ENCODE results near the gene SBNO2. TPM values are rescaled to one million over a fixed set of nuclear protein-coding genes. Genes with fewer than 3 reads are reported as not detected.

The SBNO2 gene
- total RNA-seq, 6 donors from 2014 or later = 44.8 to 159 (median 106) TPM

GRCh38 chr19:1079566-1080111 is 94.4 kb downstream of the SBNO2 start:
- Histone ChIP-seq H3K36me3 (peaks cover 5 to 65% (median 56%) of the 10 kb centered on the region in 4 donors), H3K4me1 (peaks cover 35 to 60% (median 42%) of the 10 kb centered on the region in 4 donors), H3K27ac (no peak overlapping the region), H3K9me3 (no peaks in the 10 kb centered on the region), H3K4me3 (no peak overlapping the region), H3K27me3 (no peaks in the 10 kb centered on the region)
- 91 to 93% methylated on average over 25 to 42 of the region's 45 CpGs for WGBS, 2 donors
- TF ChIP-seq POLR2AphosphoS5 (IDR thresholded peaks at IDR 0.05) (no peak), CTCF (IDR thresholded peaks at IDR 0.05) (no peak), POLR2A (IDR thresholded peaks at IDR 0.05) (no peak), EP300 (IDR thresholded peaks at IDR 0.05) (no peak)
- ATAC-seq (ENCODE audit: low FRiP score in 2 of 2) = no peak
- peak in 1 of 2 donors; percentile 87 for DNase-seq

GRCh38 chr19:1076951-1077350 is 97.1 kb downstream of the SBNO2 start:
- H3K9me3 ChIP-seq = no peaks in the 10 kb centered on the region
- 32 to 44% methylated on average over 14 to 16 of the region's 16 CpGs for WGBS, 2 donors
- no peaks in the 10 kb centered on the region for H3K27me3 ChIP-seq
- peak; percentile 37 to 48 for ATAC-seq (ENCODE audit: low FRiP score in 2 of 2)
- peaks cover 44 to 68% (median 44%) of the 10 kb centered on the region in 4 donors for H3K4me1 ChIP-seq
- H3K4me3 ChIP-seq = peak overlapping the region in 3 of 4 donors; percentile 2 to 33 (median 28)
- peak; percentile 77 to 85 for DNase-seq
- H3K27ac ChIP-seq = peak overlapping the region; percentile 22 to 74 (median 62)
- TF ChIP-seq EP300 (IDR thresholded peaks at IDR 0.05) = no peak
- peak; percentile 20 to 23 for TF ChIP-seq POLR2AphosphoS5 (IDR thresholded peaks at IDR 0.05)
- no peak for TF ChIP-seq POLR2A (IDR thresholded peaks at IDR 0.05)
- TF ChIP-seq CTCF (IDR thresholded peaks at IDR 0.05) = no peak
- peaks cover 5 to 58% (median 43%) of the 10 kb centered on the region in 4 donors for H3K36me3 ChIP-seq

- peak overlapping the region; percentile 40 to 74 (median 69) for H3K27ac ChIP-seq
- no peaks in the 10 kb centered on the region for H3K9me3 ChIP-seq
- DNase-seq = no peak
- ATAC-seq (ENCODE audit: low FRiP score in 2 of 2) = no peak
- peaks cover 0 to 1% (median 0%) of the 10 kb centered on the region in 4 donors for H3K27me3 ChIP-seq
- no peak for TF ChIP-seq POLR2AphosphoS5 (IDR thresholded peaks at IDR 0.05)
- no peak for TF ChIP-seq CTCF (IDR thresholded peaks at IDR 0.05)
- TF ChIP-seq EP300 (IDR thresholded peaks at IDR 0.05) = no peak
- no peak for TF ChIP-seq POLR2A (IDR thresholded peaks at IDR 0.05)
- peaks cover 39 to 70% (median 45%) of the 10 kb centered on the region in 4 donors for H3K4me1 ChIP-seq
- peaks cover 5 to 49% (median 35%) of the 10 kb centered on the region in 4 donors for H3K36me3 ChIP-seq
- WGBS, 2 donors = 55 to 86% methylated on average over 4 of the region's 4 CpGs
- no peak overlapping the region for H3K4me3 ChIP-seq
Observed at GRCh38 chr19:1076046-1076386, 98.1 kb downstream of the SBNO2 start.

GRCh38 chr19:1074544-1075283 is 99.4 kb downstream of the SBNO2 start:
- WGBS, 2 donors = 16 to 19% methylated on average over 9 to 20 of the region's 54 CpGs
- H3K4me1 ChIP-seq = peaks cover 48 to 80% (median 57%) of the 10 kb centered on the region in 4 donors

More at GRCh38 chr19:1074544-1075283, 99.4 kb downstream of the SBNO2 start:
- TF ChIP-seq CTCF (IDR thresholded peaks at IDR 0.05) (no peak), EP300 (IDR thresholded peaks at IDR 0.05) (no peak), POLR2A (IDR thresholded peaks at IDR 0.05) (no peak), POLR2AphosphoS5 (IDR thresholded peaks at IDR 0.05) (no peak)
- Histone ChIP-seq H3K4me3 (peak overlapping the region in 3 of 4 donors; percentile 26 to 41 (median 39)), H3K36me3 (peaks cover 0 to 42% (median 25%) of the 10 kb centered on the region in 4 donors), H3K9me3 (no peaks in the 10 kb centered on the region), H3K27me3 (peaks cover 0 to 6% (median 0%) of the 10 kb centered on the region in 4 donors), H3K27ac (peak overlapping the region; percentile 40 to 80 (median 72))
- ATAC-seq (ENCODE audit: low FRiP score in 2 of 2) = peak; percentile 55 to 71
- DNase-seq = peak; percentile 94 to 95
